Skeletal muscle cell (primary cell): Measurements from ENCODE around the gene ST3GAL2.
"Not testable (repeated sequence)": the region's sequence is repeated elsewhere in the genome, so short reads cannot be mapped to it uniquely, and the experiment has no call there.

Experiments
- DNase-seq: peaks from one replicate; pipeline ENCODE4 v3.0.0-alpha.2; 2010; ENCODE audit warnings: low read depth
- H3K4me3 ChIP-seq: 2 replicates; pipeline ENCODE4 v1.5.1; 2011; ENCODE audit warnings: low read depth, mild to moderate bottlenecking, control low read depth, low read length, moderate library complexity

ST3GAL2 gene

GRCh38 chr16:70370924-70371323 lies 68.0 kb downstream of the ST3GAL2 start:
- H3K4me3 ChIP-seq = no peak overlapping the region
- no peak for DNase-seq

DNA sequence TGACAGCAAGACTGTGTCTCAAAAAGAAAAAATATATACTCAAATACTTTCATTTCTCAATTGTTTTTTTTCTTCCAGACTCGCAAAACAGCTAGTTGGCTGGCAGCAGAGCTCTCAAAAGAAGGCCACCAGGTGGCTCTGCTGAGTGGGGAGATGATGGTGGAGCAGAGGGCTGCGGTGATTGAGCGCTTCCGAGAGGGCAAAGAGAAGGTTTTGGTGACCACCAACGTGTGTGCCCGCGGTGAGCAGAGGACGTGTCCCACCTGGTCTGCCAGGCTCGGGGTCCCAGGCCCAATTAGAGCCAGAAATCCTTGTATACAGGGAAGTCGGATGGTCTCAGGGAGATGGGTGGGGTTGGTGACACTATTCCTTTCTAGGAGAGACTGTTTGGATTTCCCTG lies 68.8 kb downstream of the ST3GAL2 start:
- not testable (repeated sequence) for DNase-seq, H3K4me3 ChIP-seq

GRCh38 chr16:70364399-70364798 lies 74.5 kb downstream of the ST3GAL2 start:
- DNase-seq = no peak
- no peak overlapping the region for H3K4me3 ChIP-seq

DNA sequence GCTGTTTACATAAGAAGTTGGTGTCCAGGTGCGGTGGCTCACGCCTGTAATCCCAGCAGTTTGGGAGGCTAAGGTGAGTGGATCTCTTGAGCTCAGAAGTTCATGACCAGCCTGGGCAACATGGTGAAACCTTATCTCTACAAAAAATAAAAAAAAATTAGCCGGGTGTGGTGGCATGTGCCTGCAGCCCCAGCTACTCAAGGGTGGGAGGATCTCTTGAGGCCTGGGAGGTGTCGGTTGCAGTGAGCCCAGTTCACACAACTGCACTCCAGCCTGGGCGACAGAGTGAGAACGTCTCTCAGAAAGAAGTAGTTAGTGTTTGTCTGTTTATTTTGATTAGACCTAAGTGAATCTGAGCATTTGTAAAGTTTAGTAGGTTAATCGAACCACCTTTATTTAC lies 79.3 kb downstream of the ST3GAL2 start:
- H3K4me3 ChIP-seq = no peak overlapping the region
- DNase-seq = no peak

DNA sequence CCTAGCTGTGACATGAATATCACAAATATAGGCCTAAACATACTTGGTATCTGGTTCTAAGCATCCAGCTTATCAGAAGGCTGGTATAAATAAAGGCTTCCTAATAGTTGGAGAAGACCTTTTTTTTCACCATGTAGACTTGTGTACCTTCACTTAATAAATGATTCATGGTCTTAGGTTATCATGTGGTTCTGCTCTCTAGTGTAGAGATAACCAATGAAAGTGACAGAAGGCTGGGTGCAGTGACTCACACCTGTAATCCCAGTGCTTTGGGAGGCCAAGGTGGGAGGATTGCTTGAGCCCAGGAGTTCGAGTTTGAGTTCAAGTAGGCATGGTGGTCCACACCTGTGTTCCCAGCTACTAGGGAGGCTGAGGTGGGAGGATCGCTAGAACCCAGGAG lies 89.1 kb downstream of the ST3GAL2 start:
- no peak for DNase-seq
- H3K4me3 ChIP-seq = no peak overlapping the region

DNA sequence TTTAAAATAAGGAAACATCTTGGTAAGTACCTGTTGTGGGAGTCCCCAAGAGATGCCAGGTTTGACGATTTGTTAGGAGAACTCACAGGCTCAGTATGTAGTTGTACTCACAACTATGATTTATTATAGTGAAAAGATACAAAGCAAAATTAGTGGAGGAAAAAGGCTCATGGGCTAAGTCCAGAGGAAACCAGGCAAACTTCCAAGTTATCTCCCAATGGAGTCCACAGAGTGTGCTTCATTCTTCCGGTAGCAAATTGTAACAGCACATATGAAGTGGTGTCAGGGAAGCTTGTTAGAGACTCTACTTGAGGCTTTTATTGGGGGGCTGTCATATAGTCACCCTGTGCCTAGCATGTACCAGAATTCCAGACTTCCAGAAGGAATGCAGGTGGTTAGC lies 89.9 kb downstream of the ST3GAL2 start:
- no peak overlapping the region for H3K4me3 ChIP-seq
- peak; percentile 33 for DNase-seq

DNA sequence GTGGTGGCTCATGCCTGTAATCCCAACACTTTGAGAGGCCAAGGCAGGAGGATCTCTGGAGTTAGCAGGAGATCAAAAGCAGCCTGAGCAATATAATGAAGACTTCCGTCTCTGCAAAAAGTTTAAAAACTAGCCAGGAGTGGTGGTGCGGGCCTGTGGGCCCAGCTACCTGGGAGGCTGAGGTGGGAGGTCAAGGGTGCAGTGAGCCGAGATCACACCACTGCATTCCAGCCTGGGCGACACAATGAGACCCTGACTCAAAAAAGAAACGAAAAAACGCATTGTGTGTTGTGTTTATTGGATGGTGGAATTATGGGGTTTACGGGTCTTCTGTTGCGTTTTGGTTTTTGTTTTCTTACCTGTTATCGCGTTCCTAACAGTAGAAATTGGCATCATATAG lies 93.1 kb downstream of the ST3GAL2 start:
- DNase-seq = no peak
- H3K4me3 ChIP-seq = peak overlapping the region; percentile 88

- no peak overlapping the region for H3K4me3 ChIP-seq
- DNase-seq = no peak
These were observed 96.9 kb downstream of the ST3GAL2 start for GRCh38 chr16:70342016-70342415.

DNA sequence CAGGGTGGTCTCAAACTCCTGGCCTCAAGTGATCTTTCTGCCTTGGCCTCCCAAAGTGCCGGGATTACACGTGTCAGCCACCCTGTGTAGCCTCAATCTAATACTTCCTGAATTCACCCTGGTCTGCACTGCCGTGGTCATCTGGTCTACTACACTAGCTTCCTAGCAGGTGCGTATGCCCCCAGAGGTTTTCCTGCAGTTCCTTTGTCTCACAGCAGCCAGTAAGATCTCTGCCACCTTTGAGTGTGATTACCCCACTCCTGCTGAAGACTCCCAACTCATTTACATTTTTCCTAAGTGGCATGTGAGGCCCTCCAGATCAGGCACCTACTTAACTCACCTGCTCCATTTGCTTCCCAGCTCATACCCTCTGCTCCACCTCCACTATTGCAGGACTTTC lies 97.3 kb downstream of the ST3GAL2 start:
- no peak for DNase-seq
- H3K4me3 ChIP-seq = no peak overlapping the region

DNA sequence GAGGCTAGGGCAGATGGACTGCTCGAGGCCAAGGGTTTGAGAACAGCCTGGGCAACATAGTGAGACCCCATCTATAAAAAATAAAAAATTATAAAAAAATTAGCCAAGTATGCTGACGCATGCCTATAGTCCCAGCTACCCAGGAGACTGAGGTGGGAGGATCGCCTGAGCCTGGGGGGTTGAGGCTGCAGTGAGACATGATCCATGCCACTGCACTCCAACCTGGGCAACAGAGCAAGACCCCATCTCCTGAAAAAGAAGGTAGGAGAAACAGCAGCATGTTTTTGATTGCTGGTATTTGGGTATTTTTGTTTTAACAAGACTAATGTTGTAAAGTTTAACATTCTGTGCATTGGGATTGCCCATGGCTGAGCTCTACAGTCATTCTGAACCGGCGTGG lies 101.1 kb downstream of the ST3GAL2 start:
- no peak overlapping the region for H3K4me3 ChIP-seq
- no peak for DNase-seq

DNA sequence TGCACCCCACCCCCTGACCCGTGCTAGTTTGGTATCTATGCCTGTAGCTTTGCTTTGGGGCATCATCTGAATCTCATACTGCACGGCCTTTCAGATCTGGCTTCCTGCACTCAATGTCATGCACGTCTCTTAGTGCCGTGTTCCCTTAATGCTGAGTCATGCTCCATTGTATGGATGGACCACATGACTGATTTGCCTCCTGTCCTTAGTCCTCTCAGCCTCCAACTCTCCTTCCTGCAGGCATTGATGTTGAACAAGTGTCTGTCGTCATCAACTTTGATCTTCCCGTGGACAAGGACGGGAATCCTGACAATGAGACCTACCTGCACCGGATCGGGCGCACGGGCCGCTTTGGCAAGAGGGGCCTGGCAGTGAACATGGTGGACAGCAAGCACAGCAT lies 106.2 kb downstream of the ST3GAL2 start:
- H3K4me3 ChIP-seq, DNase-seq: not testable (repeated sequence)

DNA sequence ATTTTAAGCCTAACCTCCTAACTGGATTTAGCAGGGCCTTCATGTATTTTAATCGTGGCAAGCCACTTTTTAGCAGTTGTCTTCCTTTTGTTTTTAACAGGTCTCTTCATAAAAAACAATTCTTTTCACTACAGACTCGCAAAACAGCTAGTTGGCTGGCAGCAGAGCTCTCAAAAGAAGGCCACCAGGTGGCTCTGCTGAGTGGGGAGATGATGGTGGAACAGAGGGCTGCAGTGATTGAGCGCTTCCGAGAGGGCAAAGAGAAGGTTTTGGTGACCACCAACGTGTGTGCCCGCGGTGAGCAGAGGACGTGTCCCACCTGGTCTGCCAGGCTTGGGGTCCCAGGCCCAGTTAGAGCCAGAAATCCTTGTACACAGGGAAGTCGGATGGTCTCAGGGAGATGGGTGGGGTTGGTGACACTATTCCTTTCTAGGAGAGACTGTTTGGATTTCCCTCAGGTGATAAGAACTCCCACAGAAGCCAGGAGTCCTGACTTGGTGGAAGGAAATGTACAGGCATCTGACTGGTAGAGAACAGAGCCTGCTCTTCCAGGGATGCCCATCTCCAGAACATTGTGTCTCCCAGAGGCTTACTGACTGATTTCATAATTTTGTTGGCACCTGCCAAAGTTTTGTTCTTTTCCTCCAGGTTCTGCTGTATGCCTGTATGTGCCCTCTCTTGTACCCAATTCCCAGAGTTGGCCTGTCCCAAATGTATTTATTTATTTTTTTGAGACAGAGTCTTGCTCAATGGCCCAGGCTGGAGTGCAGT lies 107.1 kb downstream of the ST3GAL2 start:
- H3K4me3 ChIP-seq = no peak overlapping the region
- no peak for DNase-seq

GRCh38 chr16:70331091-70331490 lies 107.8 kb downstream of the ST3GAL2 start:
- no peak overlapping the region for H3K4me3 ChIP-seq
- no peak for DNase-seq
